A673 (cell line): ENCODE data around the gene WNT2. TPM values are rescaled to one million over a fixed set of nuclear protein-coding genes. Genes with fewer than 3 reads are reported as not detected.

Experiments
- BruUV-seq: library from RNA; stranded (reverse); fragments of 400-500 nt; replicated peaks from 2 replicates; lab custom pipeline; 2021; lab: Mats Ljungman, UMichigan
- CTCF ChIA-PET: fragments of 300-600 bp; sonication (Branson Sonifier 250); formaldehyde crosslinking; loops from one replicate; lab custom pipeline; 2022; ENCODE audit warnings: antibody characterized with exemption; lab: Charles Lee
- POLR2A ChIA-PET: fragments of 300-600 bp; sonication (Branson Sonifier 250); formaldehyde crosslinking; loops from one replicate; lab custom pipeline; 2022; ENCODE audit warnings: antibody characterized with exemption; ENCODE audit not compliant: low non-redundant PET; lab: Charles Lee
- DNase-seq: peaks from one replicate; pipeline ENCODE4 v3.0.0-alpha.2; 2015; ENCODE audit warnings: low spot score
- H3K27ac ChIP-seq: fragments of 200-600 bp; sonication (generic); 2 replicates; pipeline ENCODE4 v1.5.1; 2016; ENCODE audit warnings: mixed run types, low read depth, mild to moderate bottlenecking, mixed read lengths, antibody characterized with exemption, low read length; ENCODE audit not compliant: poor library complexity, severe bottlenecking
- H3K27me3 ChIP-seq: fragments of 200-600 bp; sonication (generic); replicated peaks from 2 replicates; pipeline ENCODE4 v1.6.1; 2017; ENCODE audit warnings: mixed run types, low read depth, mild to moderate bottlenecking, mixed read lengths, antibody characterized with exemption, low read length; ENCODE audit not compliant: insufficient read depth, poor library complexity
- H3K36me3 ChIP-seq: fragments of 200-600 bp; sonication (generic); 2 replicates; pipeline ENCODE4 v1.6.1; 2016; ENCODE audit warnings: mixed run types, mild to moderate bottlenecking, mixed read lengths, antibody characterized with exemption, low read length; ENCODE audit not compliant: insufficient read depth, poor library complexity, severe bottlenecking
- H3K4me1 ChIP-seq: fragments of 200-600 bp; sonication (generic); 2 replicates; pipeline ENCODE4 v1.6.1; 2017; ENCODE audit warnings: mixed run types, mild to moderate bottlenecking, mixed read lengths, antibody characterized with exemption, low read length; ENCODE audit not compliant: insufficient read depth, poor library complexity, severe bottlenecking
- H3K4me3 ChIP-seq: fragments of 200-600 bp; sonication (generic); 2 replicates; pipeline ENCODE4 v1.5.1; 2016; ENCODE audit warnings: low read depth, mixed run types, mild to moderate bottlenecking, mixed read lengths, low read length; ENCODE audit not compliant: poor library complexity, severe bottlenecking
- H3K9me3 ChIP-seq: fragments of 200-600 bp; sonication (generic); 2 replicates; pipeline ENCODE4 v1.6.1; 2016; ENCODE audit warnings: mixed run types, low read depth, mild to moderate bottlenecking, mixed read lengths, antibody characterized with exemption, low read length; ENCODE audit not compliant: poor library complexity, severe bottlenecking
- EZH2 ChIP-seq: fragments of 200-600 bp; sonication (generic); IDR thresholded peaks from 2 replicates; pipeline ENCODE4 v1.6.1; 2017; ENCODE audit warnings: borderline replicate concordance, low read depth, mild to moderate bottlenecking, mixed read lengths, antibody characterized with exemption, low read length; ENCODE audit not compliant: poor library complexity, severe bottlenecking
- intact Hi-C: fragments of 100-400 bp; cut with micrococcal nuclease; formaldehyde crosslinking; loops from one replicate; pipeline ENCODE4 v1.10.0; 2022; ENCODE audit not compliant: unreplicated experiment
- total RNA-seq: library from RNA; stranded (reverse); gene quantifications from 2 replicates; pipeline ENCODE4 v1.2.3, GENCODE V29; 2021
- TF ChIP-seq, protein P1 (sequence below): fragments of 300-800, 200-600 bp; sonication (generic); conservative IDR thresholded peaks from 2 replicates; pipeline ENCODE4 v1.5.1; 2017; ENCODE audit warnings: low read depth, mild to moderate bottlenecking, antibody characterized with exemption, low read length, moderate library complexity, mixed read lengths

WNT2 gene
- total RNA-seq, 1 experiment from 2014 or later, result not detected

DNA sequence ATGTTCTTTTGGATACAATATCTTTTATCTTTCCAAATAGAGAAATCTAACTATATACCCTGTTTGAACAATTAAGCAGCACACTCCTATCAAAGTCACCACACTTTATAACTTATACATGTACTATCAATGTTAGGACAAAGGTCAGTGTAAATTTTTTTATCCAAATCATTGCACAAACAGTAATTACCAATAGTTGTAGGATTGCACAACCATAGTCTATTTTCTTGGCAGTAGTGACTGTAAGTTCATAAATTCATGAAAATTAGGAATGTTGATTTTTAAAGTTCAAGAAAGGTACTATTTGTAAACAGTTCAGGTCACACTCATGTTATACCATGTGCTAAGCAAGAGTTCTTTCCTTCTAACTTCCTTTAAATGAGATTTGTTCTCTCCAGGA lies 9.3 kb downstream of the WNT2 start:
- Histone ChIP-seq H3K9me3 (no peaks in the 10 kb centered on the region), H3K4me1 (no peaks in the 10 kb centered on the region), H3K27me3 (peaks cover 13% of the 10 kb centered on the region), H3K4me3 (no peak overlapping the region), H3K27ac (no peak overlapping the region), H3K36me3 (no peaks in the 10 kb centered on the region)
- intact Hi-C loops, result no loop called here
- CTCF ChIA-PET, result interaction anchor here (0.6 kb wide), 1 partner anchor 100 kb away, joined by 3 read pairs; no protein-coding TSS in a partner anchor
- POLR2A ChIA-PET, result no interaction called here
- TF ChIP-seq, protein P1, sequence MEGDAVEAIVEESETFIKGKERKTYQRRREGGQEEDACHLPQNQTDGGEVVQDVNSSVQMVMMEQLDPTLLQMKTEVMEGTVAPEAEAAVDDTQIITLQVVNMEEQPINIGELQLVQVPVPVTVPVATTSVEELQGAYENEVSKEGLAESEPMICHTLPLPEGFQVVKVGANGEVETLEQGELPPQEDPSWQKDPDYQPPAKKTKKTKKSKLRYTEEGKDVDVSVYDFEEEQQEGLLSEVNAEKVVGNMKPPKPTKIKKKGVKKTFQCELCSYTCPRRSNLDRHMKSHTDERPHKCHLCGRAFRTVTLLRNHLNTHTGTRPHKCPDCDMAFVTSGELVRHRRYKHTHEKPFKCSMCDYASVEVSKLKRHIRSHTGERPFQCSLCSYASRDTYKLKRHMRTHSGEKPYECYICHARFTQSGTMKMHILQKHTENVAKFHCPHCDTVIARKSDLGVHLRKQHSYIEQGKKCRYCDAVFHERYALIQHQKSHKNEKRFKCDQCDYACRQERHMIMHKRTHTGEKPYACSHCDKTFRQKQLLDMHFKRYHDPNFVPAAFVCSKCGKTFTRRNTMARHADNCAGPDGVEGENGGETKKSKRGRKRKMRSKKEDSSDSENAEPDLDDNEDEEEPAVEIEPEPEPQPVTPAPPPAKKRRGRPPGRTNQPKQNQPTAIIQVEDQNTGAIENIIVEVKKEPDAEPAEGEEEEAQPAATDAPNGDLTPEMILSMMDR, result no peak
- no peak for TF ChIP-seq EZH2
- DNase-seq, result no peak
- BruUV-seq, result no TSS peak

DNA sequence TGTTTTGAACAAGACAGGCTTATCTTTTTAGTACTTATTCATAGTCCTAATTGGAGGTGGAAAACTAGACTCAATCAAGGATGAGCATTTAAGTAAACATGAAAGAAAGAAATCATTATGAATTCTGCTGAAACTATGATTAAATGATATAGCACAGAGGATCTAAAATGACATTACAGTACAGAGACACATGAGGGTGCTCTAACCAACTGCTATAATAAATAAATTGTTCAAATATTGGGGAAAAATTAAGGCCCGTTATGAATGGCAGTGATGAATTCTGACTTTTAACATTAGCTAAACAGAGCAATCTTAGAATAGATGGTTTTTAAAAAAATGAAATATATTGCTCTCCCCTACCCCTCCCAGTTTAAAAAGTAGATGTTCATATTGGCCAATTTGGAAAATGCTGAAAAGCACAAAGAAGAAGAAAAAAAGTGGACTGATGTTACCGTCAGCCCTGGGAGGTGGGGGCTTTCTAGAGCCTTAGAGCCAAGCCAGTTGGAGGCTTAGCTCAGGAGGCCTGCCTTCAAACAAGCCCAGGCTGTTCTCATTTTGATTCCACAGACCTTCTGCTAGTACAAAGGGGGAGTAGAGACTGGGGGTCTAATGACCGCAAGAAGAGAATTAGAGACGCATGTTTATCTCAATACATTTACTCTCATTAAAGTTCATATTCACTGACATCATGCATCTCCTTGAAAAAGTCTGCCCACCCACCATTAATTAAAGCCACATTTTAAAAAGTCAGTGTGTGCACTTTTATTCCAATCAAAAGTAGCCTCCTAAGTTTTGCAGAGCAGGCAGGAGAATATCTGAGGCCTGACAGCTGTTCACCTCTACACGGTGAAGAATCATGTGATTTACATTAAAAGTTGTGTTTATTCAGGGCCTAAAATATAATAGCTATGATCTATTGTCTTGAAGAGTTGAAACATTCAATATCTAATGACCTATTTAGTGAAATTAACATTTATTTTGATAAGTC lies 10.0 kb downstream of the WNT2 start:
- no peaks in the 10 kb centered on the region for H3K9me3 ChIP-seq
- no peaks in the 10 kb centered on the region for H3K4me1 ChIP-seq
- POLR2A ChIA-PET, result no interaction called here
- TF ChIP-seq, protein P1, result peak; percentile 38; the same call in 1 of the 2 replicates
- no peak for TF ChIP-seq EZH2
- H3K27ac ChIP-seq, result no peak overlapping the region
- intact Hi-C loops, result no loop called here
- no peaks in the 10 kb centered on the region for H3K36me3 ChIP-seq
- BruUV-seq, result no TSS peak
- H3K4me3 ChIP-seq, result no peak overlapping the region
- CTCF ChIA-PET, result interaction anchor here (0.6 kb wide), 1 partner anchor 100 kb away, joined by 3 read pairs; no protein-coding TSS in a partner anchor
- H3K27me3 ChIP-seq, result peaks cover 6% of the 10 kb centered on the region
- DNase-seq, result no peak

DNA sequence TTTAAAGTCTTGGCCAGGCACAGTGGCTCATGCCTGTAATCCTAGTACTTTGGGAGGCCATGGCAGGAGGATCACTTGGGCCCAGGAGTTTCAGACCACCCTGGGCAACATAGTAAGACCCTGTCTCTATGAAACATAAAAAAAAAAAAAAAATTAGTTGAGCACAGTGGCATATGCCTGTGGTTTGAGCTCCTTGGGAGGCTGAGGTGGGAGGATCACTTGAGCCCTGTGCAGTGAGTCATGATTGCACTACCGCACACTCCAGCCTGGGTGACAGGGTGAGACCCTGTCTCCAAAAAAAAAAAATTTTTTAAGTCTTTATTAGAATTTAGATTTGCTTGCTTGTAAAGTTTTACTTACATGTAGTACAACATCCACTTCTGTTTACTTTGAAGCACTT lies 14.0 kb downstream of the WNT2 start:
- Histone ChIP-seq H3K27ac (no peak overlapping the region), H3K9me3 (no peaks in the 10 kb centered on the region), H3K36me3 (no peaks in the 10 kb centered on the region), H3K27me3 (no peaks in the 10 kb centered on the region), H3K4me1 (no peaks in the 10 kb centered on the region), H3K4me3 (no peak overlapping the region)
- BruUV-seq, result no TSS peak
- intact Hi-C loops, result no loop called here
- no peak for DNase-seq
- ChIA-PET POLR2A (no interaction called here), CTCF (no interaction called here)
- TF ChIP-seq, protein P1, result no peak
- no peak for TF ChIP-seq EZH2
